ENCODE data around the gene ZNF324. TPM values are rescaled to one million over a fixed set of nuclear protein-coding genes. Genes with fewer than 3 reads are reported as not detected.

The ZNF324 gene
- total RNA-seq: 8.3 and 15.4 TPM in 2 replicates

DNA sequence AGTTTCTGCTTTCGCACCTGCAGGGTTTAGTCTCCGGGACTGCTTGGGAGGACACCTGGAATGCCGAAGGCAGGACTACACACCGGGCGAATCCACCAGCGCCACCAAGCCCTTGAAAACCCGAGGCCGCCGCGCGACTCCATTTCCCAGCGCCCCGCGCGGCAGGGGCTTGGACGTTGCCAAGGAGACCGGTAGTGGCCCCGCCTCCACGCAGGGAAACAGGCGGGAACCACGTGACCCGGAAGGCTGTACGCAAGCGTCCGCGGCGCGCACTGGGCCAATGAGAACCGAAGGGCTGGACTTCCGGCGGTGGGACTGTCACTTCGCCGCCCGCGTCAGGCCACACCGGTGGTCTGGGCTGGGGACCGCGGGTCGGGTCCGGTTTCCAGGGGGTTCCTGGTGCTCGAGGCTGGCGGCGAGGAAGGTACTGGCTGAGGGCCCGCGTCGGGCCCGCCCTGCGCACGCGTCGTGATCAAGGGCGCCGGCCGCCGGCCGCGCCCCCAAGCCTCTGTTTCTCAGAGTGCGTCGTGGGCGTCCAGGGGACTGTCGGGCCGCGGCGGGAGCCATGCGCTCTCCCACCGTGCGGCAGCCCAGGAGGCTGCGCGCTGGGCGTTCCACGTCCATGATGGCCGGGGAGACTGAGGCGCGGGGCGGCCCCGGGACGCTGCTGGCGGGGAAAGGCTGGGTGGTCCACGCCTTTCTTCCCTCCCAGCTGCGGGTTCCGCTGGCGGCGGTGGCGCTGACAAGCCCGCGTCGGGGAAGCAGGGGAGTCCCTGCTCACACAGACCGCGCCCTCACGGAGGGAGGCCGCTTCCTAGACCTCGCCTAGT is at the start of gene ZNF324:
Gene ZNF324, plus strand, starts transcription at position 321 of the 830 bp plus-strand sequence. CDS start 2,106 bp downstream, outside the sequence.

GRCh38 chr19:58439576-58440554 is 27.0 kb upstream of the ZNF324 start, which contains the start of gene ZNF132:
TSS of gene ZNF132 (minus strand) at chr19:58440153. CDS start at chr19:58439821, 332 bp downstream.

DNA sequence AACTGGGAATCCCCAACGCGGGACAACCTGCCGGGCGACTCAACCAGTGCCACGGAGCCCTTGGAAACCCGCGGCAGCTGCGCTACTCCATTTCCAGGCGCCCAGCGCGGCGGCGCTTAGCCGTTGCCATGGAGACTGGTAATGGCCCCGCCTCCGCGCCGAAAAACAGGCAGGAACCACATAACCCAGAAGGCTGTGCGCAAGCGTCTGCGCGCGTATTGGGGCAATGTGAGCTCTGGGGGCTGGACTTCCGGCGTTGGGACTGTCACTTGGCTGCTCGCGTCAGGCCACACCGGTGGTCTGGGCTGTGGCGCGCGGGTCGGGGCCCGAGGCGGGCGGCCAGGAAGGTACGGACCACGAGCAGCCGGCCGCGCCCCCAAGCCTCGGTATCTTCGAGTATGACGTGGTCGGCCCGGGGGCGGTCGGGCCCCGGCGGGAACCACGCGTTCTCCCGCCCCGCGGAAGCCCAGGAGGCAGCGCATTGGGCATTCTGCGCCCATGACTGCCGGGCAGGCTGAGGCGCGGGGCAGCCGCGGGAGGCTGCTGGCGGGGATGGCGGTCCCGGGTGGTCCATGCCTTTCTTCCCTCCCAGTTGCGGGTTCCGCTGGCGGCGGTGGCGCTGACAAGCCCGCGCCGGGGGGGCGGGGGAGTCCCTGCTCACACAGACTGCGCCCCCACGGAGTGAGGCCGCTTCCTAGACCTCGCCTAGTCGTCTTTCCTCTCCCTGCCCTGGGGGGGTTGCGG is 15.3 kb upstream of the ZNF324 start, which contains the start of gene ZNF324B:
Gene ZNF324B, plus strand, starts transcription at position 265 of the 744 bp plus-strand sequence. CDS start 2,080 bp downstream, outside the sequence.

GRCh38 chr19:58475714-58476497 is 9.0 kb downstream of the ZNF324 start, which contains the start of gene ZNF446:
TSS of gene ZNF446 (plus strand) at chr19:58476352. CDS start at chr19:58477219, 867 bp downstream.

GRCh38 chr19:58511353-58512208 is 44.7 kb downstream of the ZNF324 start, which contains the start of gene SLC27A5:
TSS of gene SLC27A5 (minus strand) at chr19:58511992. CDS start at chr19:58511955, 37 bp downstream.

DNA sequence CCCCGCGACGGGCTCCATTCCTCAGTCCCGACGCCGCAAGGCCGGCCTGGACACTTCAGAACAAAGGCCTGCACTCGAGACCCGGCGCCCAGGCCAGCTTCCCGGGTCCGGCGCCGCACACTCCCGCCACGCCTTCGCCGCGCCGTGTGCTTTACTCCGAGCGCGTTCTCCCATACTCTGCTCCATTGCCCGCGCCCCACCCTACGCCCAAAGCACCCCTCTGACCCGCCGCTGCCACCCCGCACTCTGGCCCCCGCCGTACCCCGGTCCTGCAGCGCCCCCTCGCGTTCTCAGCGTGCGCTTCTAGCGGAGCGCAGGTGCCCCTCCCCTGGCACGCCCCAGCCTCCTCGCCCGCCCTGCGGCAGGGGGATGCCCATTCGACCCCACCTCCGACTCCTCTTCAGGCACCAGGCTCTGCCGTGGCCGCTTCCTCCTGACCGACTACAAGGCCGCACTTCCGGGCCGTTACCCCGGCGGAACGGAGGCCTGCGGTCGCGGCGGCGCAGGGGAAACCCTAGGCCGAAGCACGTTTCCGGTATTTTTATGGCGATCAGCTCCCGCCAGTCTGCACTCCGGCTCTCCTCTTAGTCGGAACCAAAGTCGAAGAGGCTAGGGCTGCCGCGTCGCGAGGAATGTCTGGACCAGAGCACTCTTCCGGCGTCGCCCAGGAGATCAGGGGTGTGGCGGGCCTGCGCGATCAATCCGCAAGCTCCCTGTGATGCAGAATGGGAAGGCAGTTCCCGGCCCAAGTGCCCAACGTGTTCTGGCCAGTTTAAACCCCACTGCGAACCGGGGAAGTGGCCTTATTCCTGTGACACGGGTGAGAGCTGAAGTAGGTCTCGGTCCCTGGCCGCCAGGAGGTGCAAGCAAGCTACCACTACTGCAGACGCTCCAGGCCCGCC is 52.7 kb downstream of the ZNF324 start, which contains the start of gene ZBTB45:
Gene ZBTB45, minus strand, starts transcription at position 456 of the 902 bp plus-strand sequence. CDS start 2,137 bp downstream, outside the sequence.

Other genes starting within 250 kb of the ZNF324 start
- gene ZNF544, start 238.2 kb upstream of the ZNF324 start, total RNA-seq: 58.0 and 70.1 TPM in 2 replicates
- 3.9 and 4.3 TPM in 2 replicates for gene ZNF8, start 188.1 kb upstream of the ZNF324 start, total RNA-seq
- gene ERVK3-1, start 161.7 kb upstream of the ZNF324 start, total RNA-seq: 25.8 and 30.4 TPM in 2 replicates
- gene ZSCAN22, start 140.1 kb upstream of the ZNF324 start, total RNA-seq: 2.2 and 2.6 TPM in 2 replicates
- 4.8 TPM in 1 of 2 replicates, not detected in the other for gene A1BG, start 113.6 kb upstream of the ZNF324 start, total RNA-seq
- gene ZNF497, start 104.3 kb upstream of the ZNF324 start, total RNA-seq: 1.9 and 2.1 TPM in 2 replicates
- 1.9 and 6.6 TPM in 2 replicates for gene ZNF837, start 86.0 kb upstream of the ZNF324 start, total RNA-seq
- 3,310 and 4,284 TPM in 2 replicates for gene RPS5, start 79.8 kb upstream of the ZNF324 start, total RNA-seq
- gene RNF225, start 71.4 kb upstream of the ZNF324 start, total RNA-seq: 0.48 and 3.0 TPM in 2 replicates
- 10.6 and 10.9 TPM in 2 replicates for gene ZNF584, start 58.4 kb upstream of the ZNF324 start, total RNA-seq
- gene ZNF132, start 26.9 kb upstream of the ZNF324 start, total RNA-seq: 4.0 and 5.5 TPM in 2 replicates
- 8.1 and 10.4 TPM in 2 replicates for gene ZNF324B, start 15.5 kb upstream of the ZNF324 start, total RNA-seq
- 4.3 and 4.7 TPM in 2 replicates for gene ZNF446, start 9.3 kb downstream of the ZNF324 start, total RNA-seq
- gene SLC27A5, start 44.9 kb downstream of the ZNF324 start, total RNA-seq: 7.5 and 11.1 TPM in 2 replicates
- 3.6 and 4.7 TPM in 2 replicates for gene ZBTB45, start 52.7 kb downstream of the ZNF324 start, total RNA-seq
- gene TRIM28, start 77.0 kb downstream of the ZNF324 start, total RNA-seq: 301 and 311 TPM in 2 replicates
- gene CHMP2A, start 88.0 kb downstream of the ZNF324 start, total RNA-seq: 92.1 and 101 TPM in 2 replicates
- gene UBE2M, start 91.5 kb downstream of the ZNF324 start, total RNA-seq: 39.2 and 72.8 TPM in 2 replicates
- gene MZF1, start 106.3 kb downstream of the ZNF324 start, total RNA-seq: 9.9 and 19.0 TPM in 2 replicates